Measurements from ENCODE around the gene PLCD1.
"Not testable (repeated sequence)": the region's sequence is repeated elsewhere in the genome, so short reads cannot be mapped to it uniquely, and the experiment has no call there.

The PLCD1 gene

GRCh38 chr3:37984051-37984450 is 45.4 kb downstream of the PLCD1 start:
- no peak for DNase-seq

GRCh38 chr3:37982331-37982730 is 47.1 kb downstream of the PLCD1 start:
- DNase-seq: no peak

GRCh38 chr3:37981348-37981664 is 48.1 kb downstream of the PLCD1 start:
- no peak for DNase-seq

- DNase-seq: no peak
Observed at GRCh38 chr3:37980462-37981347, 48.7 kb downstream of the PLCD1 start.

GRCh38 chr3:37979541-37980461 is 49.6 kb downstream of the PLCD1 start:
- no peak for DNase-seq

- DNase-seq: no peak
Observed at GRCh38 chr3:37974121-37975083, 55.0 kb downstream of the PLCD1 start.

GRCh38 chr3:37973246-37974054 is 56.0 kb downstream of the PLCD1 start:
- DNase-seq: no peak

- not testable (repeated sequence) for DNase-seq
Observed at GRCh38 chr3:37972056-37972455, 57.4 kb downstream of the PLCD1 start.

GRCh38 chr3:37971467-37971866 is 58.0 kb downstream of the PLCD1 start:
- DNase-seq: no peak

- DNase-seq: no peak
Observed at GRCh38 chr3:37970802-37971201, 58.6 kb downstream of the PLCD1 start.

GRCh38 chr3:37969596-37970100 is 59.8 kb downstream of the PLCD1 start:
- DNase-seq: no peak

- no peak for DNase-seq
Observed at GRCh38 chr3:37968813-37969595, 60.4 kb downstream of the PLCD1 start.

GRCh38 chr3:37968199-37968598 is 61.2 kb downstream of the PLCD1 start:
- DNase-seq: no peak

GRCh38 chr3:37967260-37967881 is 62.1 kb downstream of the PLCD1 start:
- DNase-seq: no peak

- DNase-seq: no peak
Observed at GRCh38 chr3:37964716-37965115, 64.7 kb downstream of the PLCD1 start.

GRCh38 chr3:37964146-37964545 is 65.3 kb downstream of the PLCD1 start:
- DNase-seq: no peak

- DNase-seq: no peak
Observed at GRCh38 chr3:37963635-37964034, 65.8 kb downstream of the PLCD1 start.

GRCh38 chr3:37963016-37963415 is 66.4 kb downstream of the PLCD1 start:
- DNase-seq: no peak

- DNase-seq: no peak
Observed at GRCh38 chr3:37961622-37962431, 67.6 kb downstream of the PLCD1 start.

Data from cortex of kidney (tissue), 1 donor.